Stimulated activated CD4-positive, alpha-beta T cell treated with anti-CD3 and anti-CD28 coated beads, Interleukin-1b, Interleukin-23, amount 100 ng/mL, for 48 hours (primary cell): ENCODE measurements around the gene TPRA1.
"Not testable (repeated sequence)": the region's sequence is repeated elsewhere in the genome, so short reads cannot be mapped to it uniquely, and the experiment has no call there.

Experiments used
- DNase-seq: peaks from one replicate; pipeline ENCODE4 v3.0.0-alpha.2; 2020

The TPRA1 gene

DNA sequence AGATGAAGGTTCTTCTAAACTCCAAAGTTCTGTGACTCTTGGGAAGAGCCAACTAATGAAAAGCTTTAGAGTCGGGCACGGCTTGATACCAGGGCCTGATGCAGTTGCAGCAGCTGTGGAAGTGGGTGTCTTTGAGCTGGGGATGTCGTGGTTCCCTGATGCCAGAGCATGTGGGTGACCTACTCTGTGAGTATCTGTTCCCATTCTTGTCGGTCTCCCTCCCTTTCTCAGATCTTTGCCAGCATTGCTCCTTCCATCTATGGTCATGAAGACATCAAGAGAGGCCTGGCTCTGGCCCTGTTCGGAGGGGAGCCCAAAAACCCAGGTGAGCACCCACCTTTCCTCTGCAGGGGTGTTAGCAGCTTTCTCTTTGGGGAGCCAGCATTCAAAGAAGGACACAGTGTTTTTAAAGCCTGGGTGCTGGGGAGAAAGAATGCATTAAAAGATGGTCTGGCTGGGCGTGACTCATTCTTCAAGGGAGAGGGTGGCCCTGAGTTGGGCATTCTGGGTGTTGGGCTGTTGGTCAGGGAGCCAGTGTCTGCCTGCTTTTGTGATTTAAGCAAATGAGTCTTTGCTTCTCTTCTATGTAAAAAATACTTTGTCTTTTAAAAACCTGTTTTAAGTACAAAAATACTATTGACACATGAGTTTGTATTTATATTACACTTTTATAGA lies 25.2 kb upstream of the TPRA1 start:
- no peak for DNase-seq

DNA sequence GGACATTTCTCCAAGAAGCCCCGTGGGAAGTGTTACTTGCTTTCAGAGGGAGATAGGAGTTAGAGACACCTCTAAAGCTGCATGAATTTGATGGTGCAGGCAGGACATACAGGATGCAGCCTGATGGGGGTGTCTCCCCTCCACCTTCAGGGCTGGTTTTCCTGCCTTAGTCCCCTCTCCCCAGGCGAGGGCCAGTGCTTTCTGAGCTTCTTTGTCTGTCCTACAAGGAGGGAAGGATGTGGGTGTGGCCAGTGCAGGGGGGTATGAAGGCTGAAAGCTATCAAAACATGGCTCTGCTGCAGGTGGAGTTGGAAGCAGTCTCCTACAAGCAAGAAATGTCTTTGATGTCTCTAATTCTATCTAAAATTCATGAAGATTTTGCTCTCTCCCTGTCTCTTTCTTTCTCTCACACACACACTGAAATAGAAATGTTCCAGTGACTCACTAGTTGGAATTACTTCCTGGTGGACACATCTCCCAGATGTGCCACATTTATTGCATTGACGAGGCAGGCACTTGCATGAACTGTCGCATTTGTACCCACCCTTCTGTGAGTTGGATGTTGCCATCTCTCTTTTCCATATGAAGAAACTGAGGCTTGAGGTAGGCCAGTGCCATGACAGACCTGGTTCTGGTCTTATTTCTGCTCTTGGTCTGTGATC lies 24.5 kb upstream of the TPRA1 start:
- no peak for DNase-seq

DNA sequence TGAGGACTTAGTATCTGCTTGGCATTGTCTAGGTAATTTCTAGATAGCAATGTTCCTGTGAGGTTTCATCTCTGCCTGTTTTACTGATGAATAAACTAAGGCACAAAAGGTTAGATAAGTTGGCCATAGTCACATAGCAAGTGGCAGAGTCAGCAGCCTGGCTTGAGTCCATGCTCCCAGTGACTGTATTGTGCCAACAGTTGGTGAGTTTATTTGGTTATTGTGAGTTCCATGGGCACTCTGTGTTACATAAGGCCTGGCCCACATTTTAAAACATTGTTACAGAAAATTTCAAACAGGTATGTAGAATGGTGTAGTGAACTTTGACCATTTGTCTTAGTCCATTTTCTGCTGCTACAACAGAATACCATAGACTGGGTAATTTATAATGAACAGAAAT lies 22.9 kb upstream of the TPRA1 start:
- DNase-seq, result no peak

DNA sequence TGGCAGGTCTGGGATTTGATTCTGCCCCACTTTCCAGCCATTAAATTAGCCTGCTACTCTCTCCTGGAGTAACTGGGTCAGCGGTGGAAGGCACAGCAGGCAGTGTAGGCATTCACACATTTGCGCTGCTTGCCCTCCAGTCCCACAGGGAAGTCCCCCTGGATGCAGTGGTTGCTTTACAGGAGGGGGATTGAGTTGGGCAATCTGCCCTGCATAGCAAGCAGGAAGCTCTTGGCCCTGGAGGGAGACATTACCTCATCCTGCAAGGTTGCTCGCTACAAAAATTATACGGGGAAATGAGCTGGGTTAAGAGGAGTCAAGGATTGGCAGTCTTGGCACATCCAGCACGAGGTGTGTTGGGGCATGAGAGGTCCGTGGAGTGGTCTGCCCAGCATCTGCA lies 22.4 kb upstream of the TPRA1 start:
- no peak for DNase-seq

DNA sequence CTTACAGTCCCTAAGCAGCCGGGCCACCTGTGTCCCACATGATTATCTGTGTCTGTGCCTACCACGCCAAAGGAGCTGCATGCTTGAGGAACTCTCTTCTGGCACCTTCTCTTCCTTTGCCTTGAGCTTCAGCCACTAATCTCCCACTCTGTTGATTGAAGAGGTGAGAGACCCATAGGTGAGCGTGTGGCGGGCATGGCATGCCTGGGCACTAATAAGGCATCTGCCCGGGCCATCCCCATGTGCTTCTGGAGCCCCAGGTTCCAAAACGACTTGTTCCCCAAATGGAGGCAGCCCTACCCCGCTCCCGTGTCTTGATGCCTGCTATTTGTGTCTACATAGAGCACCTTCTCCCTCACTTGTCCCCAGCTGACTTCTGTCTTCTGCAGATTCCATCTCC lies 20.7 kb upstream of the TPRA1 start:
- DNase-seq, result no peak

DNA sequence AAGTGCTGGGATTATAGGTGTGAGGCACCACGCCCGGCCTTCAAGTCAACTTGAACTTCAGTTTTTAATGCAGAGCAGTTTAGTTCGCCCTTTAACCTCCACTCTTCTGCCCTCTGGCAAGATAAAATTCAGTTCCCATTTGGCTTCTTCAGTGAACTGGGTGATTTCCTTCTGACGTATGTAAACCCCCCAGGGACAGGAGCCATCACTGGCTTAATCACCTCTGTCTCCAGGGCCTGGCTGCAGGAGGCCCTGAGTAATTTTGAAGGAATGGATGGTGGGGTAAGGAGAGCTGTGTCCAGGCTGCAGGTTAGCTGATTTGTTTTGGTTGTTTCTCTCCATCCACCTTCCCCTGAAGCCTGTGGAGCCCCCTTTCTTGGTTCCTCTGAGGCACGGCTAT lies 19.6 kb upstream of the TPRA1 start:
- DNase-seq, result no peak

DNA sequence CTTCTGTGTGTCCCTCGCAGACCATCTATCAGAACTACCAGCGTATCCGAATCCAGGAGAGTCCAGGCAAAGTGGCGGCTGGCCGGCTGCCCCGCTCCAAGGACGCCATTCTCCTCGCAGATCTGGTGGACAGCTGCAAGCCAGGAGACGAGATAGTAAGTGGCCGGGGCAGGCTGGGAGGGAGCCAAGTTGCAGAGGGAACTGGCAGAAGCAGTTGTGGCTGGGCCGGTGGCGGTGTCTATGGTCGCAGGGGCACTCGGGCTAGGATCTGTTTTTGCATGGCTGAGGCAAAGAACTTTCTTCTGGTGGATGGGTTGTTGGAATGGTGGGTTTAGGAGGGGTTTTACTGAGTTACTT lies 17.8 kb upstream of the TPRA1 start:
- no peak for DNase-seq

DNA sequence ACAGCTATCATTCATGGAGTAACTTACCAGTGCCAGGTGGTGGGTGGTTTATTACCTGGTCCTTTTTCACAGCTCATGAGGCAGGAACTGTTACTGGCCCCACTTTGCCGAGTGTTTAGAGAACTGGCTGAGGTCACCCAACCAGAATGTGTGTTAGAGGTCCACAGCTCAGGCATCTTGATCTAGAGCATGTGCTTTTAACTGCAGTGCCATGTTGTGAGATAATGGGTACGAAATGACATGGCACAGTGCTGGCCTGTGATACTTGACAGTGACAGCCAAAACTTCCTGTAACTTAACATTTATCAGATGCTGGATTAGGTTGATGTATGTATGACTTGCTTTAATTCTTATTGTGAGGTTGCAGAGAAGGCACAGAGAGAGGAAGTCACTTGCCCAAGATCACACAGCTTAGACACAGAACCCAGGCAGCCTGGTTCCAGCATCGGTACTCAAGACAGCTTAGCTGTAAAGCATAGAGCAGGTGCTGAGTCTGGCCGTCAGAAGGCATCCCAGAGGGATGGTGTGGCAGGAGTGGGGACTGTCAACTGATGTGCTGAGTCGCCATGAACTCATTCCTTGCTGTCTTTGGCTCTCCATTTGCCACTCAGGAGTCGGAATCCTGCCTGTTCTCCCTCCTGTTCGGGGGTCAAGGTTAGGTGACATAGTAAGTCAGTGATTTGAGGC lies 17.3 kb upstream of the TPRA1 start:
- DNase-seq, result no peak

DNA sequence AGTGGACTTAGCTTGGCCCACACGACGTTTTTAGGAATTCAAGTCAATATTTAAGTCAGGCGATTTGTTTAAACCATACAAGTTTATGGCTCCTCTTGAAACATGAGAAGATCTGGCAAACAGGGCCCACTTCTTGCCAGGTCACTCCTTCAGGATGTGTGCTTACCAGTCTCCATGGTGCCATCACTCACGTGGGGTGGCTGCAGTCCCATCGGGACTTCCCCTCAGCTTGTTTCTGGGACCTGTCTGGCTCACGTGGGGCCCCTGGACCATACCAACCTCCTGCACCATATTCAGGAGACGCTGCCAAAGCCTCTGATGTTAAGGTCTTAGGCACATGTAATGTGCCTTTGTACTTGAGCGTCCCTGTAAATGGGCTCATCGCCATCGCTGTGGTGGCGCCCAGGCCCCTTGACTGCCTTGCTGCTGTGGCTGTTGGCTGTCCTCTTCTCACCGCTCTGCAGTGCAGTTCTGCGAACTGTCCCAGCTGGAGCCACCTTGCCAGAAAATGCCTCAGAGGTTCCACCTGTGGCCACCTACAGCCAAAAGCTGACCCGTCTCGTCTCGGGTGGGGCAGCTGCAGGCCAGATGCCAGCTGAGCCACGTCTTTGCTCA lies 16.6 kb upstream of the TPRA1 start:
- no peak for DNase-seq

DNA sequence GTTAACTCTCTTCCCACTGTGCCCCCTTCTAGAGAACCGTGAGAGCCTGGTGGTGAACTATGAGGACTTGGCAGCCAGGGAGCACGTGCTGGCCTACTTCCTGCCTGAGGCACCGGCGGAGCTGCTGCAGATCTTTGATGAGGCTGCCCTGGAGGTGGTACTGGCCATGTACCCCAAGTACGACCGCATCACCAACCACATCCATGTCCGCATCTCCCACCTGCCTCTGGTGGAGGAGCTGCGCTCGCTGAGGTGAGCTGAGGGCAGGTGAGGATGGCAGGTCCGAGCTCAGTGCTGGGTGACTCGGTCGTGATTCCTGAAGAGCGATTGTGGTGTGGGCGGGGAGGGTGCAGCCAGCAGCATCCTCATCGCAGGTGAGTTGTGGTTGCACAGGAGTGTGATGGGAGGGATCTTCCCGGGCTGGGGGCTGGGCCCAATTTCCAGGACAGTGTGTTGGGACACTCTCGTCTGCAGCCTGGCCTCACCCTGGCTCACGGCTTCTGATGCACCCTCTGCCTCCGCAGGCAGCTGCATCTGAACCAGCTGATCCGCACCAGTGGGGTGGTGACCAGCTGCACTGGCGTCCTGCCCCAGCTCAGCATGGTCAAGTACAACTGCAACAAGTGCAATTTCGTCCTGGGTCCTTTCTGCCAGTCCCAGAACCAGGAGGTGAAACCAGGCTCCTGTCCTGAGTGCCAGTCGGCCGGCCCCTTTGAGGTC lies 15.7 kb upstream of the TPRA1 start:
- no peak for DNase-seq

DNA sequence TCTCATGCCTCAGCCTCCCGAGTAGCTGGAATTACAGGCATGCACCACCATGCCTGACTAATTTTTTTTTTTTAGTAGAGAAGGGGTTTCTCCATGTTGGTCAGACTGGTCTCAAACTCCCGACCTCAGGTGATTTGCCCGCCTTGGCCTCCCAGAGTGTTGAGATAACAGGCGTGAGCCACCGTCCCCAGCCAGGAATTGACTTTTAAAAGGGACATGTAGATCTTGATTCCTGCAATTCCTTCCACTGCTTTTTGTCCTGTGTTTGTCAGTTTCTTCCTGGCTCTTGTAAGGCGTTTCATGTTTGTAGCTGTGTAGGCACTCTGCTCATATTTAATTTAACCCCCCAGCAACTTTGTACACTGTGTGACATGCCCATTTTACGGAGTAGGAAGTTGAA lies 15.0 kb upstream of the TPRA1 start:
- DNase-seq, result not testable (repeated sequence)

DNA sequence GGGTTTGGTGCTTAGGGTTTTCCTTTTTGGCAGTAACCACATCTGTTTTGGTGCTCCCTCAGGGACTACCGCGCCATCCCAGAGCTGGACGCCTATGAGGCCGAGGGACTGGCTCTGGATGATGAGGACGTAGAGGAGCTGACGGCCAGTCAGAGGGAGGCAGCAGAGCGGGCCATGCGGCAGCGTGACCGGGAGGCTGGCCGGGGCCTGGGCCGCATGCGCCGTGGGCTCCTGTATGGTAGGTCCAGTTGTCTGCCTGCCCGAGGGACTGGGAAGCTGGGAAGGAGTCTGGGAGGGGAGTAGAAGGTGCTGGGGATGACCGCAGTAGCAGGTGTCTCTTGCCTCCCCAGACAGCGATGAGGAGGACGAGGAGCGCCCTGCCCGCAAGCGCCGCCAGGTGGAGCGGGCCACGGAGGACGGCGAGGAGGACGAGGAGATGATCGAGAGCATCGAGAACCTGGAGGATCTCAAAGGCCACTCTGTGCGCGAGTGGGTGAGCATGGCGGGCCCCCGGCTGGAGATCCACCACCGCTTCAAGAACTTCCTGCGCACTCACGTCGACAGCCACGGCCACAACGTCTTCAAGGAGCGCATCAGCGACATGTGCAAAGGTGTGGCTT lies 14.1 kb upstream of the TPRA1 start:
- DNase-seq, result no peak

DNA sequence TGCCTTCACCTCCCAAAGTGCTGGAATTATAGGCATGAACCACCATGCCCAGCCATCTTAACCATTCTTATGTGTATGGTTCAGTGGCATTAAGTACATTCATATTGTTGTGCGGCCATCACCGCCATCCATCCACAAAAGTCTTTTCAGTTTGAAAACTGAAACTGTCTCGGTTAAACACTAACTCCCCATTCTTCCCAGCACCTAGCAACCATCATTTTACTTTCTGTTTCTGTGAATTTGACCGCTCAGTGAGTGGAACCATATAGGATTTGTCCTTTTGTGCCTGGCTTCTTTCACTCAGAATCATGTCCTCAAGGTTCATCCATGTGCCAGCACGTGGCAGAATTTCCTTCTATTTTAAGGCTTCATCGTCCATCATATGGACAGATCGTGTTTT lies 13.5 kb upstream of the TPRA1 start:
- DNase-seq, result no peak

DNA sequence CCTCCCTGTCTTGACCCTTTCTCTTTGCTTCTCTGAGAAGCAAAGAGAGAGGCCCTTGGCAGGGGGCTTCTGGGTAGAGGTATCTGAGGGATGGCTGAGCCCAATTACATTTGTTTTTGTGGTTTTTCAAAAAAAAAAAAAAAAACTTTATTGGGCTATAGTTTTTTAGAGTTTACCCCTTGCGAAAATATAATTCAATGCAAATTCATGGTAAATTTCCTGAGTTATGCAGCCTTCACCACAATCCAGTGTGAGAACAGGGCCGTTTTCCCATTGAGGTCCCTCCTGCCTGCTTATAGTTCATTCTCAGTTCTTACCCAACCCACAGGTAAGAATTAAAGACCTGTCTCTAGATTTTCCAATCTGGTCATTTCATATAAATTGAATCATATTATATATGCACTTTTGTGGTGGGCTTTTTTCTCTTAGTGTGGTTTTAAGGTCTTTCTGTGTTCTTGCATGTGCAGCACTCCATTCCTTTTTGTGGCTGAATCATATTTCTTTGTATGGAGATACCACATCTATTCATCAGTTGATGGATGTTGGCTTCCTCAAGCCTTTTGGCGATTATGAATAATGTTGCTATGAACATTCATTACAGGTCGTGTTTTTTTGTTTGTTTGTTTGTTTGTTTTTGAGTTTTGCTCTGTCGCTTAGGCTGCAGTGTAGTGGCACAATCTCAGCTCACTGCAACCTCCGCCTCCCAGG lies 10.4 kb upstream of the TPRA1 start:
- no peak for DNase-seq

DNA sequence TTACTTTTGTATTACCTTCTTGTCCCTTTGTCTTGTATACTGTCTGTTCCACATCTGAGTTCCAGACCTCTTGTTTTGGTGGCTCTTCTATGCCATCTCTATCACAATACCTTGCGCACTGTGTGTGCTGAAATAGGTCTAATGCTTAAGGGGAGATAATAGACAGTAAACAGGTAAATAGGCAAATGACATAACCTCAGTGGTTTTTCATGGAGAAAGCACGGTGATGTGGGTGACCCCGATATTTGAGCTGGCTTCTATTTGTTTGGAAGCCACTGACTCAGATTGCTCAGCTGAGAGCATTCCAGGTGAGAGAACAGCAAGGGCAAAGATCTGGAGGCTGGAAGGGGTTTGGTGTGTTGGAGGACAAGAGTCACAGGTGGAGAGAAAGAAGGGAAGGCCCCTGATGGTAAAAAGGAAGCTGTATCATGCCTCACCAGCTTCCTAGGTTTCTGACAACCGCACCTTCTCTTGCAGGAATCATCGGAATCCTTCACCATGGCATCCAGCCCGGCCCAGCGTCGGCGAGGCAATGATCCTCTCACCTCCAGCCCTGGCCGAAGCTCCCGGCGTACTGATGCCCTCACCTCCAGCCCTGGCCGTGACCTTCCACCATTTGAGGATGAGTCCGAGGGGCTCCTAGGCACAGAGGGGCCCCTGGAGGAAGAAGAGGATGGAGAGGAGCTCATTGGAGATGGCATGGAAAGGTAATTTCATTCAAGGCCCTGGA lies 8.5 kb upstream of the TPRA1 start:
- DNase-seq, result no peak

DNA sequence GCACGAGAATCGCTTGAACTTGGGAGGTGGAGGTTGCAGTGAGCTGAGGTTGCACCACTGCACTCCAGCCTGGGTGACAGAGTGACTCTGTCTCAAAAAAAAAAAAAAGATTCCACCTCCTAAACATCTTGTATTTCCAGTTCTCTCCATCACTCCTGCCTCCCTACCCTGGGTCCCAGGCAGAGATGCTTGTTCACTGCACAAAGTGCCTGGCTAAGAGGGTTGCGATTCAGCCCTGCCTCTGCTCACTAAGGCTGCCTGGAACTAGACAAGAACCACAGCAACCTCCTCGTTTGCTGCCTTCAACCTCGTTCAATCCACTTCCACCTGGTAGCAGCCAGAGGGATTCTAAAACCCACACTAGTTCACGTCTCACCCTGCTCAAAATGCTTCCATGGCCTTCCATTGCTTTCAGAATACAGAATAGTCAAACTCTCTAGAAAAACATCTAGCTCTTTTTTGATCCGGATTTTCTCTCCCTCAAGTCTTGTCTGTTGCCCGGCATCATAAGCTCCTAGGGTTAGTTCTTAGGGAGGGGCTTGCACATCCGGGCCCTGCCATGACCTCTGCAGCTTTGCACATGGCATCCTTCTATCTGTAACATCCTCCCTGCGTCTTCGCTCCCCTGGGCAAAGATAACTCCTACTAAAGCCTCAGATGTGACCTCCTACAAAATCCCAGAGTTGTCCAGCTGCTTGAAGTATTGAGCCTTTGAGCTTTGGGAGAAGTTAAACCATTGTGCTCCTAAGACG lies 6.7 kb upstream of the TPRA1 start:
- DNase-seq, result no peak

DNA sequence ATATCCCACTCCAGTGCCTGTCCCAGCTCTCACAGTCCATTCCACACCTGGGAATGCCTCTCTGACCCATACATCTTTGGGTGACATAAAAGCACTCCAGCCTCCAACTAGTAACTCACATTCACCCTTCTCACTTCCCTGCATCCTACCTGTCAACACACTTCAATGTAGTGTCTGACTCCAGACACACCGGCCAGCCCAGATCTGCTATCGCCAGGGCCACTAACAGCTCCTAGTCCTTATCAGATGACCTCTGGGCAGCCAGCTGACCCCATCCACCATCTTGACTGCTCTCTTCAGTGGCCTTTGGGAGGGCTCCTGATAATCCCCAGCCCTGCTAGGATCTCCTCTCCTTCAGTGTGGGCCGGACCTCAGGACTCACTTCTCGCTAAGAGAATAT lies 4.8 kb upstream of the TPRA1 start:
- no peak for DNase-seq

DNA sequence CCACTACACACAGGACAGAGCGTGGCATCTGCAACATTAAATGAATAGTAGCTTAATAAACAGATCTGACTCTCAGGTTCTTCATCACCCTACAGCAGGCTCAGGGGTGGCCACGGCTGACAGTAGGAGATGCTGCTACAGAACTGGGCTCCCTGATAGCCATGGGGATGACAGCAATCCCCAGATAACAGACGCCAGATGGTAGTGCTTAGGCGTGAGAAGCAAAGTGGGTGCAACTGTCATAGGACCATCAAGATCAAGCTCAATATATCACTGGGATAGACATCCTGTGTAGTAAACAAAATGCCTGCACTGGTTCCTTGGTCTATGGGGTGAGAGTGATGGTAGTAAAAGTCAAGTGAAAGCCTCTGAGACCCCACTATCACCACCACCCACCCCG lies 2.6 kb upstream of the TPRA1 start:
- no peak for DNase-seq

DNA sequence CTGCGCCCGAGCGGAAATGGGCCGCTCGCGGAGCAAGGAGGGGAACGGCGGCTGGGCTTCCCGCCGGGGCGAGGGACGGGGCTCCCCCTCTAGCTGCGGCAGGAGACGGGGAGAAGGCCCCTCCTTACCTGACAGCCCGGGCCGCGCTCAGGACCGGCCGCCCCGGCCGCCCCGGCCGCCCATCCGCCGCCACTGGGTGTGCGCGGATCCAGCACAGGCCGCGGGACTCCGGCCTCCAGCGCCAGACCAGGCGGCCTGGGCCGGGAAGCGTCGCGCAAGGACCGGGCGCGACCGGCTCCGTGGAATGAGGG lies 296 bp downstream of the TPRA1 start:
- no peak for DNase-seq

DNA sequence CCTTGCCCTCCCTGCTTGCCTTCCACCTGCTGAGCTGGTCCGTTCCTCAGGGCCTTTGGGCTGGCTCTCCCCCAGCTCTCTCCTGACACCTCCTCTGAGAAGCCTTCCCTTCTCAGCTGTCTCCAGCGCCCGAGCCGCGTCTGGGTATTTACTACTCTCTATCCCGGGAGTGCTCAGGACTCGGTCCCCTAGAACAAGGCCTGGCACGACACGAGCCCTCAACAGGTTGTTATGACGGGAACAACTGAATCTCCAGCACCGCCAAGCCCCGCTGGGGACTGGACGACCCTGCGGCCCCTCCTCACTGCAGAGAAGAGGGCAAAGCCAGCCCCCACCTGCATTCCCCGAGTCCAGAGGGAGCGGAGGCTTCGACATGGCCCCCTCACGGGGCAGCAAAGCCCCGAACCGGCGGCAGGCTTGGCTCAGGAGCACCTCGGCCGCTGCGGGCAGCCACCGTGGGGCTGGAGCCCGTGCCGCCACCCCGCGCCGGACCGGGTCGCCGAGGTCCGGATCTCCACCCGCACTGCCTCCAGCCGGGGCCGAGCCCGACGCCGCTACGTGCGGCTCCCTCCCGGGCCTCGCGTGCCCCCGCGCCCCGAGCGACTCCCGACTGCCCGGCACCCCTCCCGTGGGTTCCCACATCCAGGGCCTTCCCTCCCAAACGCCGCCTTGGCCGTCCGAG lies 792 bp downstream of the TPRA1 start:
- no peak for DNase-seq
